K562 (cell line): ENCODE results near the gene WDR18. TPM values are rescaled to one million over a fixed set of nuclear protein-coding genes. Genes with fewer than 3 reads are reported as not detected.

Experiments
- CBX3 ChIP-seq, 2 experiments: IDR thresholded peaks; 1 replicate in 1 of 2; 2 replicates in 1 of 2; pipeline ENCODE4 v1.6.1; 2012; ENCODE audit warnings: inconsistent platforms in 2 of 2, low read length in 2 of 2, borderline replicate concordance in 1 of 2, control low read depth in 1 of 2
- CHCHD3 ChIP-seq: fragments of 250-450 bp; sonication (Bioruptor Pico); IDR thresholded peaks from 2 replicates; pipeline ENCODE4 v2.1.2; 2022; ENCODE audit warnings: mild to moderate bottlenecking
- FOXK1 ChIP-seq: sonication (generic); formaldehyde crosslinking; IDR thresholded peaks from 2 replicates; pipeline ENCODE4 v1.8.0; 2022; ENCODE audit warnings: missing genetic modification reagents, mild to moderate bottlenecking, borderline replicate concordance
- HDAC2 ChIP-seq: fragments of 450-650 bp; IDR thresholded peaks from 2 replicates; pipeline ENCODE4 v1.6.1; 2016; ENCODE audit warnings: mild to moderate bottlenecking
- HDAC3 ChIP-seq: fragments of 450-650 bp; IDR thresholded peaks from 2 replicates; pipeline ENCODE4 v1.6.1; 2018; ENCODE audit warnings: borderline replicate concordance, mild to moderate bottlenecking, moderate library complexity; ENCODE audit not compliant: partially characterized antibody
- JUN ChIP-seq, 2 experiments: sonication (generic) in 1 of 2; formaldehyde crosslinking in 1 of 2; IDR thresholded peaks; 2 replicates each; pipeline versions ENCODE4 v1.6.1 to v1.8.0; 2012 to 2022; ENCODE audit warnings: borderline replicate concordance in 2 of 2, mild to moderate bottlenecking in 2 of 2, improper control_type of control experiment in 1 of 2, low read depth in 1 of 2, low read length in 1 of 2, missing genetic modification reagents in 1 of 2
- KDM1A ChIP-seq, 2 experiments: fragments of 450-650 bp; IDR thresholded peaks; 2 replicates each; pipeline ENCODE4 v1.6.1; 2016; ENCODE audit warnings: mild to moderate bottlenecking in 2 of 2
- KLF13 ChIP-seq: fragments of 450-650 bp; IDR thresholded peaks from 2 replicates; pipeline ENCODE4 v1.6.1; 2016; ENCODE audit warnings: missing genetic modification characterization, low read depth, mild to moderate bottlenecking, missing compliant biosample characterization, moderate library complexity, borderline replicate concordance
- MYC ChIP-seq, 2 experiments: fragments of 250-450 bp in 1 of 2; sonication (Bioruptor Pico) in 1 of 2; IDR thresholded peaks; 2 replicates each; pipeline versions ENCODE4 v1.5.1 to v1.6.1; 2012 to 2021; ENCODE audit warnings: low read depth in 2 of 2, borderline replicate concordance in 1 of 2, improper control_type of control experiment in 1 of 2, low read length in 1 of 2, mild to moderate bottlenecking in 1 of 2, moderate library complexity in 1 of 2
- NCOA6 ChIP-seq: fragments of 450-650 bp; IDR thresholded peaks from 2 replicates; pipeline ENCODE4 v1.6.1; 2017; ENCODE audit warnings: mild to moderate bottlenecking
- PRPF4 ChIP-seq: fragments of 200-400 bp; formaldehyde crosslinking; IDR thresholded peaks from one replicate; pipeline ENCODE4 v1.6.1; 2017; ENCODE audit warnings: low read length, low read depth, mild to moderate bottlenecking; ENCODE audit not compliant: insufficient read depth, poor library complexity, severe bottlenecking
- RBM15 ChIP-seq: fragments of 200-400 bp; formaldehyde crosslinking; IDR thresholded peaks from 2 replicates; pipeline ENCODE4 v1.6.1; 2018; ENCODE audit warnings: mild to moderate bottlenecking, low read length, moderate library complexity; ENCODE audit not compliant: insufficient read depth
- SPI1 ChIP-seq: IDR thresholded peaks from 2 replicates; pipeline ENCODE4 v1.6.1; 2011; ENCODE audit warnings: low read depth, low read length, control low read depth, borderline replicate concordance
- TRIM28 ChIP-seq: fragments of 450-650 bp; IDR thresholded peaks from 2 replicates; pipeline ENCODE4 v1.6.1; 2017
- ZNF175 ChIP-seq: fragments of 200-800 bp; sonication (Bioruptor generic); IDR thresholded peaks from 2 replicates; pipeline ENCODE4 v1.6.1; 2016; ENCODE audit warnings: low read depth, mild to moderate bottlenecking, missing genetic modification characterization, missing compliant biosample characterization
- ZNF584 ChIP-seq: fragments of 200-800 bp; sonication (Bioruptor generic); IDR thresholded peaks from 2 replicates; pipeline ENCODE4 v1.6.1; 2016; ENCODE audit warnings: low read depth, mild to moderate bottlenecking, missing genetic modification characterization, missing compliant biosample characterization
- ZNF668 ChIP-seq: fragments of 250-450 bp; sonication (Bioruptor Pico); IDR thresholded peaks from 2 replicates; pipeline ENCODE4 v1.8.0; 2022; ENCODE audit warnings: mild to moderate bottlenecking, inconsistent platforms
- polyA plus RNA-seq, 8 experiments: library from polyadenylated mRNA; depleted of rRNA in 4 of 8; stranded (reverse) in 5 of 8; unstranded in 3 of 8; fragments of >200 nt; fragmentation: Nextera tagmentation in 2 of 8; fragmentation: Illumina TruSeq in 1 of 8; extraction: Ambion mirVana in 2 of 8; extraction: Trizol in 1 of 8; gene quantifications; 2 replicates each; pipeline versions ENCODE4 v1.2.1 to v1.2.3, GENCODE V29; 2011 to 2014; ENCODE audit warnings: inconsistent platforms in 1 of 8, missing spikeins in 1 of 8
- total RNA-seq, 7 experiments: library from RNA; depleted of rRNA in 6 of 7; stranded (reverse); fragments of >200 nt in 6 of 7; fragmentation: Illumina TruSeq in 2 of 7; extraction: Trizol in 2 of 7; gene quantifications; 2 replicates each; pipeline versions ENCODE4 v1.2.1 to v1.2.3, GENCODE V29; 2011 to 2021; ENCODE audit warnings: low replicate concordance in 1 of 7
- TF ChIP-seq, protein P1 (sequence below): sonication (generic); formaldehyde crosslinking; IDR thresholded peaks from 2 replicates; pipeline ENCODE4 v1.8.1; 2023; ENCODE audit warnings: mild to moderate bottlenecking, missing genetic modification reagents
- TF ChIP-seq, protein P2 (sequence below): fragments of 450-650 bp; IDR thresholded peaks from 2 replicates; pipeline ENCODE4 v1.6.1; 2014; ENCODE audit warnings: low read depth, mild to moderate bottlenecking, moderate library complexity, borderline replicate concordance
- TF ChIP-seq, protein P3 (sequence below): sonication (generic); formaldehyde crosslinking; IDR thresholded peaks from 2 replicates; pipeline ENCODE4 v1.8.1; 2023; ENCODE audit warnings: mild to moderate bottlenecking, missing genetic modification reagents
- TF ChIP-seq, protein P4 (sequence below): fragments of 250-450 bp; sonication (Bioruptor Pico); IDR thresholded peaks from 2 replicates; pipeline ENCODE4 v1.8.0; 2022; ENCODE audit warnings: moderate library complexity, mild to moderate bottlenecking, inconsistent platforms

Gene WDR18
- total and polyA plus RNA-seq, 9 of the 15 experiments (the other 6 are each of a cell fraction or from before 2014, with no cell fraction given): 0.65 to 181 (median 30.1) TPM

DNA sequence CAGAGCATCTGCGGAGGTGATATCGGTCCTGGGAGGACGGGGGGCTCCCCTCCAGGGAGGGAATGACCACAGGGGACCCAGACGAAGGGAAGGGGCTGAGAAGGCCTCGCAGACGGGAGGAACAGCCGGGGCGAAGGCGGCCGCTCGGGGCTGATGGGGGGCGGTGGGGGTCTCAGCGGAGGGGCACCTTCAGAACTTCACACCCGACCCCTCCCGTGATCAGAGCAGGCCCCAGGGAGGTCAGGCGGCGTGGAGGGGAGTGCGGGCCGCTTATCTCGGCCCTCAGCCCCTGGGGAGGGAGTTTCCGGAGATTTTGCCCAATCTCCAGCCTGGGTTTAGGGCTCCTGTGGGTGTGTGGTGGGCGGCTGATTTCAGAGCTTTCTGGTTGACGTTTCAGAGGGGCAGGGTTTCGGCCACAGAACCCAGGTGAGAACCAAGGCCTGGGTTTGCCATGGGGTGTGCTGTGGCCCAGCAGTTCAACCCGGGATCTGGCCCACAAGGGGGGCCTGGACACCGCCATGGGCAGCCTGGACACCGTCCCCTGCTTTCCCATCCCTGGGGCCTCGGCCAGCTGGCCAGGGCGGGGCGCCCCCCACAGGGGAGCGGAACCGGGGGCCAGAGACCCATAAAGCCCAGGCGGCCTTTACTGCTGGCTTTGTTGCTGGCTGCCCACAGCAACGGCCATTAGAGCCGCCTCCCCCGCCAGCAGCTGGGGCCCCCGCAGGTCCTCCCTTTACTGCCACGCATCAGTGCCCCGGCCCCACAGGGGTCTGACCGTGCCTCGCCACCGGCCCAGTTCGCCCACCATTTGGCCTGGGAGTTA lies 29.3 kb upstream of the WDR18 start (continued):
- TF ChIP-seq ZNF175 (CRISPR knock-in tag) (no peak), CHCHD3 (CRISPR knock-in tag) (no peak), KDM1A (IDR thresholded peaks at IDR 0.05) (peak; percentile 65 to 75), HDAC3 (peak; percentile 48), TRIM28 (no peak), HDAC2 (peak; percentile 83), MYC (IDR thresholded peaks at IDR 0.05; ENCODE audit: low read depth, low read length) (peak; percentile 73), MYC (CRISPR knock-in tag; IDR thresholded peaks at IDR 0.05; ENCODE audit: borderline replicate concordance, low read depth) (no peak), RBM15 (no peak), JUN (IDR thresholded peaks at IDR 0.05; ENCODE audit: borderline replicate concordance, low read depth, low read length) (no peak), JUN (CRISPR knock-in tag; IDR thresholded peaks at IDR 0.05; ENCODE audit: borderline replicate concordance) (no peak), PRPF4 (no peak), NCOA6 (no peak), ZNF668 (CRISPR knock-in tag) (no peak), FOXK1 (no peak), ZNF584 (CRISPR knock-in tag) (no peak), CBX3 (IDR thresholded peaks at IDR 0.05; ENCODE audit: borderline replicate concordance in 1 of 2, low read length in 2 of 2) (0 out of 3 replicates have a peak, but pooled peaks of 1 of the 2 experiments have one; percentile 19), KLF13 (tag) (0 out of 2 replicates have a peak, but pooled peaks have one; percentile 28), SPI1 (no peak)
- TF ChIP-seq, protein P1, sequence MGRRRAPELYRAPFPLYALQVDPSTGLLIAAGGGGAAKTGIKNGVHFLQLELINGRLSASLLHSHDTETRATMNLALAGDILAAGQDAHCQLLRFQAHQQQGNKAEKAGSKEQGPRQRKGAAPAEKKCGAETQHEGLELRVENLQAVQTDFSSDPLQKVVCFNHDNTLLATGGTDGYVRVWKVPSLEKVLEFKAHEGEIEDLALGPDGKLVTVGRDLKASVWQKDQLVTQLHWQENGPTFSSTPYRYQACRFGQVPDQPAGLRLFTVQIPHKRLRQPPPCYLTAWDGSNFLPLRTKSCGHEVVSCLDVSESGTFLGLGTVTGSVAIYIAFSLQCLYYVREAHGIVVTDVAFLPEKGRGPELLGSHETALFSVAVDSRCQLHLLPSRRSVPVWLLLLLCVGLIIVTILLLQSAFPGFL: no peak
- TF ChIP-seq, protein P2, sequence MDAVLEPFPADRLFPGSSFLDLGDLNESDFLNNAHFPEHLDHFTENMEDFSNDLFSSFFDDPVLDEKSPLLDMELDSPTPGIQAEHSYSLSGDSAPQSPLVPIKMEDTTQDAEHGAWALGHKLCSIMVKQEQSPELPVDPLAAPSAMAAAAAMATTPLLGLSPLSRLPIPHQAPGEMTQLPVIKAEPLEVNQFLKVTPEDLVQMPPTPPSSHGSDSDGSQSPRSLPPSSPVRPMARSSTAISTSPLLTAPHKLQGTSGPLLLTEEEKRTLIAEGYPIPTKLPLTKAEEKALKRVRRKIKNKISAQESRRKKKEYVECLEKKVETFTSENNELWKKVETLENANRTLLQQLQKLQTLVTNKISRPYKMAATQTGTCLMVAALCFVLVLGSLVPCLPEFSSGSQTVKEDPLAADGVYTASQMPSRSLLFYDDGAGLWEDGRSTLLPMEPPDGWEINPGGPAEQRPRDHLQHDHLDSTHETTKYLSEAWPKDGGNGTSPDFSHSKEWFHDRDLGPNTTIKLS: no peak; the same call in 1 of the 2 replicates
- TF ChIP-seq, protein P3, sequence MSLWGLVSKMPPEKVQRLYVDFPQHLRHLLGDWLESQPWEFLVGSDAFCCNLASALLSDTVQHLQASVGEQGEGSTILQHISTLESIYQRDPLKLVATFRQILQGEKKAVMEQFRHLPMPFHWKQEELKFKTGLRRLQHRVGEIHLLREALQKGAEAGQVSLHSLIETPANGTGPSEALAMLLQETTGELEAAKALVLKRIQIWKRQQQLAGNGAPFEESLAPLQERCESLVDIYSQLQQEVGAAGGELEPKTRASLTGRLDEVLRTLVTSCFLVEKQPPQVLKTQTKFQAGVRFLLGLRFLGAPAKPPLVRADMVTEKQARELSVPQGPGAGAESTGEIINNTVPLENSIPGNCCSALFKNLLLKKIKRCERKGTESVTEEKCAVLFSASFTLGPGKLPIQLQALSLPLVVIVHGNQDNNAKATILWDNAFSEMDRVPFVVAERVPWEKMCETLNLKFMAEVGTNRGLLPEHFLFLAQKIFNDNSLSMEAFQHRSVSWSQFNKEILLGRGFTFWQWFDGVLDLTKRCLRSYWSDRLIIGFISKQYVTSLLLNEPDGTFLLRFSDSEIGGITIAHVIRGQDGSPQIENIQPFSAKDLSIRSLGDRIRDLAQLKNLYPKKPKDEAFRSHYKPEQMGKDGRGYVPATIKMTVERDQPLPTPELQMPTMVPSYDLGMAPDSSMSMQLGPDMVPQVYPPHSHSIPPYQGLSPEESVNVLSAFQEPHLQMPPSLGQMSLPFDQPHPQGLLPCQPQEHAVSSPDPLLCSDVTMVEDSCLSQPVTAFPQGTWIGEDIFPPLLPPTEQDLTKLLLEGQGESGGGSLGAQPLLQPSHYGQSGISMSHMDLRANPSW (CRISPR knock-in tag): no peak
- TF ChIP-seq, protein P4, sequence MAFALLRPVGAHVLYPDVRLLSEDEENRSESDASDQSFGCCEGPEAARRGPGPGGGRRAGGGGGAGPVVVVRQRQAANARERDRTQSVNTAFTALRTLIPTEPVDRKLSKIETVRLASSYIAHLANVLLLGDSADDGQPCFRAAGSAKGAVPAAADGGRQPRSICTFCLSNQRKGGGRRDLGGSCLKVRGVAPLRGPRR (CRISPR knock-in tag): no peak
